Measurements from ENCODE around the gene PHIP.

PHIP gene

DNA sequence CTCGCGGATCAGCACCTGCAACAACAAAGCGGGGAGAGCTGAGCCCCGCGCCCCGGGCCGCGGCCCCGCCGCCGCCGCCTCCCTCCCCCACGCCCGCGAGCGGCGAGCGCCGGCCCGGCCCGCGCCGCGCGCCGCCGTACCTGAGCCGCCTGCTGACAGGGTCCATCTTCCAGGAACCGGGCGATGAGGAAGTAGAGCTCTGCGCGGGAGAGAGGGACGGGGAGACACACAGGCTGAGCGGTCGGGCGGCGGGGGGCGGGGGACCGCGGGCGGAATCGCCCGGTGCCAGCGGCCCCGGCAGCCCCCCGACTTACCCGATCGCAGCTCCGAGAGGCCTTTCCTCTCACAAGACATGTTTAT is 359 bp downstream of the PHIP start:
- TF ChIP-seq GATA2 (IDR thresholded peaks at IDR 0.05; ENCODE audit: low read depth, low read length) (no peak), GATA3 (IDR thresholded peaks at IDR 0.05; ENCODE audit: low read depth, low read length) (no peak)

DNA sequence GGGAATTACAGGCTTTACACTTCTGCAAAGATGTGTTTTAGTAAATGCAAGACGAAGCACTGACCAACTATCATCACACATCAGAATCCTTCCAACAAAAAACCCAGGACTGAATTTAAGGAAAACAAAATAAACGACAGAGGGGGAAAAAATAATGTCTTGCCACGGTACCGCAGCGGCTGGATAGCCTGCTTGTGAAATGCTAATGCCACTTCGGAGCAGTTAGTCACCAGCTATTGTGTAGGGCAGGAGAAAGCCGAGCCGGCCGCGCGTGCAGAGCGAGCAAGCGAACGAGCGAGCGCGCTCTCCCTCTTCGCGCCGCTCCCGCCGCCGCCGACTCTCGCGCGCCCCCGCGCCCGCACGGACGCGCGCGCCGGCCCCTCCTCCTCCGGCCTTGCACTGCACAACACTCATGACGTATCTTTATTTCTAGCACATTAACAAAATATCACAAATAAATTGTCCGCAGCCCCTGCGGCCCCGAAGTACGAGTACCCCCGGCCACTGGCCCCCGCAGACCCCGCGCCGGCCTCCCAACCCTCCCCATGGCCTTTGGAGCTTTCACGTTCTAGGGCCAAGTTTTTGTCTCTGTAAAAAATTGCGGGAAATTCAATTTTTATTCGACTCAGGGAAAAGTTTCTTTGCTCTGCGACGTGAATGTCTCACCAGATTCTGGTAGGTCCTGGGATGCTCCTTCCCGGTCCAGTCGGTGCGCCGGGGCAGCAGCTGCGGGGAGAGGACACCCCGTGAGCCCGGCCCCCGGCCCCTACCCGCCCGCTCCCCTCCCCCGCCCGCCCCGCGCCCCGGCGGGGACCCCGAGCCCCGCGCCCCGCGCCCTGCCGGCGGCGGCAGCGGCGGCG is 1.0 kb downstream of the PHIP start:
- no peak for TF ChIP-seq GATA3 (IDR thresholded peaks at IDR 0.05; ENCODE audit: low read depth, low read length)
- no peak for TF ChIP-seq GATA2 (IDR thresholded peaks at IDR 0.05; ENCODE audit: low read depth, low read length)

DNA sequence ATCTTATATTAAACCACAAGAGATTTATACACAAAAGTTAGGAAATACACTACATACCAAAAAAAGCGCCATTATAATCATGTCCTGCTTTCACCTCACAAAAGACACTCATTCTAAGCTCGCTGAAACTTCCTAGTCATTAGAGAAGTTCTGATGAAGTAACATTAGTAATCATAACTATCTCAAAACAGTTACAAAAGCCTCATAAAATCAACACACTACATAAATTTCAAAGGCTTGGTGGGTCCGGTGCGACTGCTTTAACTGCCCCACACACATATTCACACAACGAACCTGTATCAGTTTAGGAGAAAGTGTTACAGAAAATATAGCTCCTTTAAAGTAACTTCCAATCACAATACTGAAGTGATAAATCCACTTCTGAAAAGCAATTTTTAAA is 1.9 kb downstream of the PHIP start:
- TF ChIP-seq GATA2 (IDR thresholded peaks at IDR 0.05; ENCODE audit: low read depth, low read length) (no peak), GATA3 (IDR thresholded peaks at IDR 0.05; ENCODE audit: low read depth, low read length) (no peak)

DNA sequence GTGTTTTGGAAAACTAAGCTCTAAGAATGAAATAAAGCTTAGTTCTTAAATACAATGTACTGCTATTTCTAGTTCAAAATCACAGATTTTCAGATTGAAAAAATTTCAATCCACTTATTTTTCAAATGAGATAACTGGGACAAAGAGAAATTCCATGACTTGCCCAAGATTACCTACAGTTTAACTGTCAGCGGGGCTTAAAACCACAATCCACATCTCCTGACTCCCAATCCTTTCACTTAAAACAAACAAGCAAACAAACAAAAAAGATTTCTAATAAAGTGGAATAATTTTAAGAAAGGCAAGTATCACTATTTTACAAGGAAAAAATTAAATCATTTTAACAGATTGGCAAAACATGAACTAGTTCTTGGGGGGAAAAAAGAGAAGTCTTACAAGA is 4.2 kb downstream of the PHIP start:
- TF ChIP-seq GATA3 (IDR thresholded peaks at IDR 0.05; ENCODE audit: low read depth, low read length), result no peak
- TF ChIP-seq GATA2 (IDR thresholded peaks at IDR 0.05; ENCODE audit: low read depth, low read length), result no peak

DNA sequence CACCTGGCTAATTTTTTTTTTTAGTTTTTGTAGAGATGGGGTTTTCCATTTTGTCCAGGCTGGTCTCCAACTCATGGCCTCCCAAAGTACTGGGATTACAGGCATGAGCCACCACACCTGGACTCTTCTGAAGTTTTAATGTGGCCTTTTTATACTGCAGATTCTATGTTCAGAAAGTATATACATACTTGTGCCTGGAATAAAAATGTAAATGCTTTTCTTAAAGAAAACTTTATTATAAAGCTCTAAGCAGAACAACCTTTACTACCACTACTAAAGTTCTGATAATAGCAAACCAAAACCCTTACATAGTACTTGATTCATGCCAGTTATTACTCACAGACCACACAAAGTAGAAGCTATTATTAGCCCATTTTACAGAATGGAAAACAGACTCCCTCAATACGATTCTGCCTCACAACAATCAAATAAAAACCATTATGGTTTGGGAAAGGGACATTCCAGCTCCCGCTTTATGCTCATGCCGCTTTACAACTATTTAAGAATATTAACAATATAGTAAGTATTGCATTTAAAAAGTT is 5.3 kb downstream of the PHIP start:
- TF ChIP-seq GATA2 (IDR thresholded peaks at IDR 0.05; ENCODE audit: low read depth, low read length) (no peak), GATA3 (IDR thresholded peaks at IDR 0.05; ENCODE audit: low read depth, low read length) (no peak)

DNA sequence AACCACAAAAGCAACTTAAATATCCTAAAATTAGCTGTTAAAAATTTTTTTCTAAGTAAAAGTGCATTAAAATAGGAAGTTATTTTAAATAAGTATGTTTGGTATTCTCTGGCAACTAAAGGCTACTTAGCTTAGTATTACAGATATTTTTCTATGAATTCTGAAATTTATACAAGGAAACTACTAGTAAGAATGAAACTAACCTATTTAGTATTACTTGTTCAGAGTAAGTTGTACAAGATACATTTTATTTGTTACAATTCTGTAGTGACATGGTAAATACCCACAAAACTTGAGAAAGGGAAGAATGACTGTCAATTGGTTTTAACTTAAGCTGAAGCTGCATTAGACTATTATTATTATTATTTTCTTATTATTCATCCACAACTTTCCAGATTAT is 6.5 kb downstream of the PHIP start:
- TF ChIP-seq GATA2 (IDR thresholded peaks at IDR 0.05; ENCODE audit: low read depth, low read length) (no peak), GATA3 (IDR thresholded peaks at IDR 0.05; ENCODE audit: low read depth, low read length) (no peak)

DNA sequence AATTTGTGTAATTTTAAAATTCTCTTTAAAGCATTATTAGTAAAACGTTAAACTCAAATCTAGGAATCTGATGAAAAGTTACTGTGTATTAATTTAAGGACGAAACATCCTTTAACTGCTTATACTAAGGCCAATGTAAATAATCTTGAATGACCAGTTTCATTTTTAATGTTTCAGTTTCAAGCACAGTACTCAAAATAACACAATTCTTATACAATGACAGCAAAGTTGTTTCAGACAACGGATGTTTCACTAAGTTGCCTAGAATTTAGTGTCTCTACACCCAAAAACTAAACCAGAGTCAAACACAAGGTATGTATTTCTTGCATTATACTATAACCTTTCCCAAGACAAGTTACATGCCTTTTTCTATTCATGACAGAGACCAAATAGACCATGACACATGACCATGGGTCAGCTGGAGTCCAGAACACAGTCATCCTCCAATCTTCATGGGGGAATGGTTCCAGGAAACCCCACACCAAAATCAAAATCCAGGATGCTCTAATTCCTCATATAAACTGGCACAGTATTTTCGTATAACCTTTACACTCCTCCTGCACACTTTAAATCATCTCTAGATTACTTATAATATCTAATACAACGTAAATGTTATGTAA is 7.7 kb downstream of the PHIP start:
- no peak for TF ChIP-seq GATA2 (IDR thresholded peaks at IDR 0.05; ENCODE audit: low read depth, low read length)
- TF ChIP-seq GATA3 (IDR thresholded peaks at IDR 0.05; ENCODE audit: low read depth, low read length), result no peak

DNA sequence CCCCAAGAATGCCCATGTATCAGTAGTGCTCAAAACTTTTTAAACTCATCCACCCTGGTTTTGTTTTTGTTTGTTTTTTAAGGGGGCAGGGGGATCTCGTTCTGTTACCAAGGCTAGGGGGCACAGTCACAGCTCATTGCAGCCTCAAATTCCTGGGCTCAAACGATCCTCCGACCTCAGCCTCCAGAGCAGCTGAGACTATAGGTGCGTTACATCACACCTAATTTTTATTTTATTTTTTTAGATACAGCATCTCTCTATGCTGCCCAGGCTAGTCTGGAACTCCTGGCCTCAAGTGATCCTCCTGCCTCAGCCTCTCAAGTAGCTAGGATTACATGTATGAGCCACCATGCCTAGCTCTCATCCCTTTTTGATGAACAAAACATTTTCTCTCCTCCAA is 11.2 kb downstream of the PHIP start:
- TF ChIP-seq GATA3 (IDR thresholded peaks at IDR 0.05; ENCODE audit: low read depth, low read length) (no peak), GATA2 (IDR thresholded peaks at IDR 0.05; ENCODE audit: low read depth, low read length) (no peak)

DNA sequence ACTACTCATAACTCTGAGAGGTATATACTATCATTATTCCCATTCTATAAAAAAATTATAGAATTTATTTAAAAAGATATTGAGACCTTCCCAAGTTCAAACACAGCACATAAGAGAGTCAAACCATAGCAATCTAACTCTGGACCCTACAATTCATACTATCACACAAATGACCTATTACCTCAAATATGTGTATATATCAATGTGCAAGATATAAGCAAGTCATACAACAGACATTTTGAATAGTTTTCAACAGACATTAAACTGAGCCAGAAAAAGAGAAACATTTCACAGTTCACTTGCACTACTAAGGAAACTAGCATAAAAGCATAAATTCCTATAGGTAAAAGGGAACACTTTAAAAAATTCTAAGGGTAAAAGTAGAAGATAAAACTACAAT is 11.7 kb downstream of the PHIP start:
- no peak for TF ChIP-seq GATA3 (IDR thresholded peaks at IDR 0.05; ENCODE audit: low read depth, low read length)
- TF ChIP-seq GATA2 (IDR thresholded peaks at IDR 0.05; ENCODE audit: low read depth, low read length), result no peak

DNA sequence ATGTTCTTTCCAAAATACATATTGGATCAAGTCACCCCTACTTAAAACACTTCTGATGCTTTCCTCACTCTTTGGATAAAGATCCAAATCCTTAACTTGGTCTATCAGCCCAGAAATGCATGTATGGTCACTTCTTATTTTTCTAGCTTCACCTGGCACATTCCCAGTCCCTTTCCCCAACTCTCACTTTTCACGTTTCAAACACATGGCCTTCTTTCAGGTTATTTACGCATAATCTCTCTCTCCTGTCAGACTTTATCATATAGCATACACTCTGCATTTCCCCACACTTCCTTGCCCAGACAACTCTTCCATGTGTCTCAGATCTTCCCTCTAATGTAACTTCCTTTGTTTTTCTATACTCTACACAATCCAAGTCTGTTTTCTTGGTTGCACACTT is 12.8 kb downstream of the PHIP start:
- TF ChIP-seq GATA3 (IDR thresholded peaks at IDR 0.05; ENCODE audit: low read depth, low read length) (no peak), GATA2 (IDR thresholded peaks at IDR 0.05; ENCODE audit: low read depth, low read length) (no peak)

DNA sequence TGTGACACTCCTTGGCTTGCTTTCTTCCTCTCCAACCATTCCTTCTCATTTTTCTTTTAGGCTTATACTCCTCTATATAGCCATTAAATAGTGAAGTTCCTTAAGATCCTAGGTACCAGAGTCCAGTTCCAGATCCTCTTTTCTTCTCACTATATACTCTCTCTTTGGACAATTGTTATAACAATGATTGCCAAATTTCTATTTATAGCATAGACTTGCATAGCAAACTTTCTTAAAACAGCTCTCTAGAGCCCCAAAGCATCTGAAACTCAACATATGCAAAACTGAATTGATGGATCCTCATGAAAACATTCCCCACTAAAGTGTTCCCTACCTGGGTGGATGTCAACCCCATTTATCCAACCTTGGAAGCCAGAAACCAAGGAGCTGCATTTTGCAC is 13.4 kb downstream of the PHIP start:
- TF ChIP-seq GATA2 (IDR thresholded peaks at IDR 0.05; ENCODE audit: low read depth, low read length) (no peak), GATA3 (IDR thresholded peaks at IDR 0.05; ENCODE audit: low read depth, low read length) (no peak)

DNA sequence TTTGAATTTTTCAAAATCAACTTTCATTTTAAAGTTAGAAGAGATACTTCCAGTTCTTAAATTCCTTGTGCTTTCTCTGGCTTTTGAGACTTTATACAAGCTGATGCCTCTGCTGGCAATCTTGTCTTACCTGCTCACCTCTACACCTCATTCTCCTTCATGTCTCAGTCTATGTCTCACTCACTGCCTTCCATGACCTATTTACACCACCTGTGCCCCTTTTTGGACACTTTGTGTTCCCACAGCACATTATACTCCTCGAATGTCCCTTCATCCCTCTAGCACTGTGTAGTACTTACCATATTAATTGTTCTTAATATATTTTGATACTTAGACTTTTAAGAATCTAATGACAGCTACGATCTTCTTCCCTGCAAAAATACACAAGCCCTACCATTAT is 15.3 kb downstream of the PHIP start:
- no peak for TF ChIP-seq GATA3 (IDR thresholded peaks at IDR 0.05; ENCODE audit: low read depth, low read length)
- no peak for TF ChIP-seq GATA2 (IDR thresholded peaks at IDR 0.05; ENCODE audit: low read depth, low read length)

DNA sequence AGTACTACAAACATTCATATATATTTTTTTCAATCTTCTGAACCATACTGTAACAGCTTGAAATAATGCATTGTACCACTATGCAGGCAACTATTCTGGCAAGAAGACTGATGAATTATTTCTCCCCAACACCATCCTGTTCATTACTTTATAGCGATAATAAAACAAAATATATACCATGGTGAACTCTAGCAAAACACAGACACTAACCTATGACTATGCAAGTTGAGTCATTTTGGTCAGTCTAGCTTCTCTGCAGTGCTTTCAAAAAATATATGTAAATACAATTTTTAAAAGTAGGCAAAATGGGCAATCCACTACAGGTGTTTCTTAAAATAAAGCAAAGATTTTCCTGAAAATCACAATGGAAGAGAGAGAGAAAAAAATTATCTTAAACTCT is 20.3 kb downstream of the PHIP start:
- TF ChIP-seq GATA3 (IDR thresholded peaks at IDR 0.05; ENCODE audit: low read depth, low read length), result no peak
- TF ChIP-seq GATA2 (IDR thresholded peaks at IDR 0.05; ENCODE audit: low read depth, low read length), result no peak

DNA sequence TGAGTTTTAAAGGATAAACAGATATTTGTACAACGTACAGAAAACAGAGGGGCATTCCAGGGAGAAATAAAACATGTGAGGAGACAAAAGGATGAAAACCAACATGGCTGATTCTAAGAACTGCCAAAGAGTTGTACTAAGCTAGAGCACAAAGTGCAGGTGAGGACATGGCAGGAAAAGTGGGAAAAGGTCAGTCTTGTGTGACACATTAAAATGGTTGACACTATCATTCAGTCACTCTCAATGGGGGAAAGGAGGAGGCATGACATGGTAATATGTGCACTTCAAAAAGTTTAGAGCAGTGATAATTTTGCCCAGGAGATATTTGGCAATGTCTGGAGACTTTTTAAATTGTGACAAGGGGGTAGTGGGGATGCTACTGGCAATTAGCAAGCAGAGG is 21.8 kb downstream of the PHIP start:
- TF ChIP-seq GATA3 (IDR thresholded peaks at IDR 0.05; ENCODE audit: low read depth, low read length) (no peak), GATA2 (IDR thresholded peaks at IDR 0.05; ENCODE audit: low read depth, low read length) (no peak)

DNA sequence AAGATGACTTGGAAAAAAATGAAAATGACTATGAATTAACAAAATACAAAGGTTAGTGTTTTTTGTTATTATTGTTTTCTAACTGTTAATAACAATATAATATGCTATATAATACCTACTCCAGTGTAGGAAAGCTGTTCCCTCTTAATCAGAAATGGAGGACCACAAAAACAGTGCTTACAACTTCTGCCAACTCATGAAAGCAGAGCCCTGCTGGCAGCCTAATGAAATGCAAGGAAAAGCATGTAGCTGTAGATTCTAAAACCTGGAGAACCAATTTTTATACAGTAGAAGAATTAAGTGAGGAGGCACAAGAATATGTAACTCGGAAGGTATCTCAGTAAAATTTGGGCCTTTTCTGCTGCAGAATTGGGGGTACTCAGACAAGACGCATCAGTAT is 29.4 kb downstream of the PHIP start:
- TF ChIP-seq GATA3 (IDR thresholded peaks at IDR 0.05; ENCODE audit: low read depth, low read length) (no peak), GATA2 (IDR thresholded peaks at IDR 0.05; ENCODE audit: low read depth, low read length) (no peak)

All from SH-SY5Y (cell line).